Keratinocyte (primary cell): ENCODE results near the gene TRIML1. TPM values are rescaled to one million over a fixed set of nuclear protein-coding genes. Genes with fewer than 3 reads are reported as not detected.

Source experiments
- DNase-seq: peaks from one replicate; pipeline ENCODE4 v3.0.0-alpha.2; 2011; ENCODE audit warnings: low read depth, missing footprints, low spot score
- FAIRE-seq: peaks from 2 replicates; lab custom pipeline; 2011; peaks lifted over from hg19 to GRCh38; lab: Jason Lieb, UNC
- H2AFZ ChIP-seq: 2 replicates; pipeline ENCODE4 v1.6.0; 2012; ENCODE audit warnings: low read length, control low read depth, inconsistent platforms; ENCODE audit not compliant: control insufficient read depth
- H3K27ac ChIP-seq: 2 replicates; pipeline ENCODE4 v1.5.1; 2011; ENCODE audit warnings: low read length; ENCODE audit not compliant: control insufficient read depth, insufficient read depth
- H3K27me3 ChIP-seq: 3 replicates; pipeline ENCODE4 v1.6.0; 2011; ENCODE audit warnings: low read length; ENCODE audit not compliant: control insufficient read depth, insufficient read depth; ENCODE audit errors: extremely low read depth
- H3K36me3 ChIP-seq, 2 experiments: 2 replicates in 1 of 2; 3 replicates in 1 of 2; pipeline ENCODE4 v1.5.1; 2011; ENCODE audit warnings: low read length in 2 of 2, mild to moderate bottlenecking in 1 of 2; ENCODE audit not compliant: control insufficient read depth in 2 of 2, insufficient read depth in 2 of 2; ENCODE audit errors: extremely low read depth in 1 of 2
- H3K4me1 ChIP-seq: 3 replicates; pipeline ENCODE4 v1.5.1; 2011; ENCODE audit warnings: low read length; ENCODE audit not compliant: control insufficient read depth, insufficient read depth; ENCODE audit errors: extremely low read depth
- H3K4me2 ChIP-seq: 3 replicates; pipeline ENCODE4 v1.6.0; 2011; ENCODE audit warnings: low read depth, low read length; ENCODE audit not compliant: control insufficient read depth, insufficient read depth; ENCODE audit errors: extremely low read depth
- H3K4me3 ChIP-seq, 3 experiments: fragments of 200-600 bp in 1 of 3; sonication (generic) in 1 of 3; 2 replicates in 2 of 3; 3 replicates in 1 of 3; pipeline ENCODE4 v1.5.1; 2011 to 2016; ENCODE audit warnings: low read length in 3 of 3, mild to moderate bottlenecking in 3 of 3, control low read depth in 2 of 3, inconsistent platforms in 1 of 3, low read depth in 1 of 3, mixed read lengths in 1 of 3, mixed run types in 1 of 3, moderate library complexity in 1 of 3; ENCODE audit not compliant: control insufficient read depth in 2 of 3, insufficient read depth in 2 of 3; ENCODE audit errors: extremely low read depth in 1 of 3
- H3K79me2 ChIP-seq: 2 replicates; pipeline ENCODE4 v1.6.0; 2012; ENCODE audit warnings: low read length; ENCODE audit not compliant: control insufficient read depth, insufficient read depth
- H3K9ac ChIP-seq: 3 replicates; pipeline ENCODE4 v1.6.0; 2011; ENCODE audit warnings: low read length; ENCODE audit not compliant: control insufficient read depth, insufficient read depth; ENCODE audit errors: extremely low read depth
- H3K9me1 ChIP-seq: 3 replicates; pipeline ENCODE4 v1.6.0; 2011; ENCODE audit warnings: low read length; ENCODE audit not compliant: control insufficient read depth, insufficient read depth; ENCODE audit errors: extremely low read depth
- H3K9me3 ChIP-seq: 2 replicates; pipeline ENCODE4 v1.5.1; 2012; ENCODE audit warnings: low read depth, low read length; ENCODE audit not compliant: control insufficient read depth
- H4K20me1 ChIP-seq: 3 replicates; pipeline ENCODE4 v1.6.0; 2011; ENCODE audit warnings: low read length; ENCODE audit not compliant: control insufficient read depth, insufficient read depth; ENCODE audit errors: extremely low read depth
- CTCF ChIP-seq, 3 experiments: IDR thresholded peaks in 1 of 3; conservative IDR thresholded peaks in 1 of 3; optimal IDR thresholded peaks in 1 of 3; 2 replicates in 2 of 3; 3 replicates in 1 of 3; pipeline versions ENCODE3 to v1.5.1; 2011; ENCODE audit warnings: low read length in 3 of 3, mild to moderate bottlenecking in 3 of 3, moderate library complexity in 2 of 3, control low read depth in 1 of 3, inconsistent platforms in 1 of 3; ENCODE audit not compliant: insufficient read depth in 2 of 3; ENCODE audit errors: extremely low read depth in 1 of 3
- EZH2 ChIP-seq: IDR thresholded peaks from one replicate; pipeline ENCODE4 v1.6.1; 2012; ENCODE audit warnings: inconsistent platforms, mild to moderate bottlenecking, low read length, moderate library complexity
- dilution Hi-C: fragments of 300-500 bp; cut with MboI; formaldehyde crosslinking; loops from one replicate; pipeline ENCODE4 v1.7.0; 2020; ENCODE audit warnings: low sequenced_read_pairs; ENCODE audit not compliant: extremely low pct_ligation_motif_present
- polyA plus RNA-seq, 5 experiments: library from polyadenylated mRNA; depleted of rRNA in 3 of 5; stranded (reverse) in 3 of 5; stranded (forward) in 1 of 5; unstranded in 1 of 5; fragments of >200 nt; gene quantifications; 1 replicate in 1 of 5; 2 replicates in 3 of 5; 3 replicates in 1 of 5; pipeline versions ENCODE4 v1.2.1 to v1.2.3, GENCODE V29; 2011 to 2012; ENCODE audit warnings: missing spikeins in 2 of 5, low read depth in 1 of 5, low replicate concordance in 1 of 5

Gene TRIML1
- polyA plus RNA-seq, 1 donor (not counting 4 experiments of a cell fraction or from before 2014, with no cell fraction given): not detected

- H3K27me3 ChIP-seq: no peaks in the 10 kb centered on the region
- no peak overlapping the region for H3K4me3 ChIP-seq
- H3K9me1 ChIP-seq: no peaks in the 10 kb centered on the region
- no peaks in the 10 kb centered on the region for H3K9me3 ChIP-seq
- no peaks in the 10 kb centered on the region for H4K20me1 ChIP-seq
- no peaks in the 10 kb centered on the region for H3K79me2 ChIP-seq
- H3K4me1 ChIP-seq: no peaks in the 10 kb centered on the region
- no peak overlapping the region for H3K4me2 ChIP-seq
- no peak for DNase-seq
- no peak overlapping the region for H3K27ac ChIP-seq
- dilution Hi-C loops: no loop called here
- no peak overlapping the region for H3K9ac ChIP-seq
- no peaks in the 10 kb centered on the region for H3K36me3 ChIP-seq
- FAIRE-seq: no peak
- no peak overlapping the region for H2AFZ ChIP-seq
- TF ChIP-seq CTCF (optimal IDR thresholded peaks at IDR 0.05 in 1 of 3, IDR thresholded peaks at IDR 0.05 in 1 of 3, conservative IDR thresholded peaks at IDR 0.05 in 1 of 3; ENCODE audit: extremely low read depth in 1 of 3, insufficient read depth in 2 of 3, low read length in 3 of 3) (no peak), EZH2 (no peak)
Measured at GRCh38 chr4:188171551-188171950, 32.3 kb downstream of the TRIML1 start.

- H2AFZ ChIP-seq: no peak overlapping the region
- dilution Hi-C loops: no loop called here
- no peaks in the 10 kb centered on the region for H3K9me3 ChIP-seq
- no peak for TF ChIP-seq EZH2
- no peak for TF ChIP-seq CTCF (optimal IDR thresholded peaks at IDR 0.05 in 1 of 3, IDR thresholded peaks at IDR 0.05 in 1 of 3, conservative IDR thresholded peaks at IDR 0.05 in 1 of 3; ENCODE audit: extremely low read depth in 1 of 3, insufficient read depth in 2 of 3, low read length in 3 of 3)
- no peak for FAIRE-seq
- DNase-seq: no peak
- H3K27ac ChIP-seq: no peak overlapping the region
- no peak overlapping the region for H3K4me2 ChIP-seq
- H3K4me3 ChIP-seq: no peak overlapping the region
- H3K9ac ChIP-seq: no peak overlapping the region
- H3K79me2 ChIP-seq: no peaks in the 10 kb centered on the region
- no peaks in the 10 kb centered on the region for H3K27me3 ChIP-seq
- H3K36me3 ChIP-seq: no peaks in the 10 kb centered on the region
- no peaks in the 10 kb centered on the region for H4K20me1 ChIP-seq
- no peaks in the 10 kb centered on the region for H3K4me1 ChIP-seq
- no peaks in the 10 kb centered on the region for H3K9me1 ChIP-seq
Measured at GRCh38 chr4:188175288-188175687, 36.0 kb downstream of the TRIML1 start.
